DMS 273 (cell line): ENCODE results near the gene KLC1.

Source experiments
- DNase-seq: peaks from one replicate; lab custom pipeline; 2025; ENCODE audit not compliant: unreplicated experiment; lab: John Stamatoyannopoulos, UW

KLC1 gene

DNA sequence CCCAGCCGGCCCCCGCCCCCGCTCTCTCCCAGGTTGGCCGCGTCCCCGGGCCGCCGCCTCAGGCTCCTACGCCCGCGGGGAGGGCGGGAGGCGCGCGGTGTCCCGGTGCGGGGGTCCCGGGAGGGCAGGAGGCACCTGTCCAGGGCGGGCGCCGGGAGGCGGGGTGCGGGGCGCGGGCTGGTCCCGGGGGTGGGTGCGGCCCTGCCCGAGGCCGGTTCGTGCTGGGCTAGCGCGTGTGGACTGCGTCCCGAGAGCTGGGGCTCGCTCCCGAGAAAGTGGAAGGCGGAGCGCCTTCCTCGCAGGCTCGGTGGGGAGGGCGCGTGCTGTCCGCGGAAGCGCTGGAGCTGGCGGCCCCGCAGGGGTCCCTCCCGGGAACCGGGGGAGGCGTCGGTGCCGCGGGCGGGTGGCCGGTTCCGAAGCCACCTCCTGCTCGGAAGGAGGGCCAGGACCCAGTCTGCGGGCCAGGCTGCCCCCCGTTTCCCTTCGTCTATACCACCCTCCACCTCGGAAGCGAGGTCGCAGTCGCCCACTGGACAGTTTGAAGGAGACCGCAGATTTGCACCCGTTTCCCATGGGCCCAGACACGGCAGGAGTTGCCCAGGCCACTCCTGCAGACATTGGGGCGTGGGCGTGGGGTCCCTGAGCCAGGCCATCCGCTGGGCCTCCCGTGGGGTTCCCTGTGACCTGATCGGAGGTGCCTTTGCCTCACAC lies 87.2 kb downstream of the KLC1 start:
- DNase-seq = peak; percentile 60

DNA sequence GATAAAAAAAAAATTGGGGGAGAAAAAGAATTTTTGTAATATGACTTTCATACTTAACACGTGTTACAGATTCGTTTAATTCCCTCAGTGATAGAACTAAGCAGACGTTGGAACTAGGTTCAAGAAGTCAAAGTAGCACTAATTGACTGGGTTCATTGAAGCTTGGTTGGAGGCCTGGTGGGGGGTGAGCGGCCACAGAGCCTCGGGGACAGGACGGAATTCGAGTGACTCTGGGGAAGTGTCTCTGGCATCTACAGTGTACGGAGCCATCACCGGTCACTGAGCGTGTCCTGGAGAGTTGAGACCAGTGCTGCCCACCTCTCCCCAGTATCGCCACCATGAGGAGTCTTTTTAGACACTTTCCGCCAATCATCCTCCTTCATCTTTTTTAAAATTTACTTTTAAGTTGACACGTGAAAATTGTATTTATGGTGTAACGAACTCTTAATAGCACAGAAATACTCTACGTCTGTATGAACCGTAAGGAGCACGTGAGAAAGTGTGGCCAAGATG lies 87.9 kb downstream of the KLC1 start:
- no peak for DNase-seq

DNA sequence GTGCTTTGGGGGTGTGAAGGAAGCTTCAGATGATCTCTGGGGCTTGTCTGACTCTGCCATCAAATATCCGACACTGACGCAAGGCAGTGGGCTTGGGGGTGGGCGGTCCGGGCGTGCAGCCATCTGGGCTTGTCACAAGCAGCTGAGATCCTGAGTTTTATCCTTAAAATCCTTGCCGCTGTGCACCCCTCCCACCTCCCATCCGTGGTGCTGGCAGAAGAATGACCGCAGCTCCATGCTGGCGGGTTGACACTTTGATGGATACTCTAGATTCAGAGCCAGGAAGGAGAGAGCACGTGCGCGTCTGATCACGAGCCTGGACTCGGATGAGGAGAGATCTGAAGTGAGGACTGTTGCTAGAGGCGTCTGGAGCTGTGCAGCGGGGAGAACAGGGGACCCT lies 89.6 kb downstream of the KLC1 start:
- DNase-seq = no peak

DNA sequence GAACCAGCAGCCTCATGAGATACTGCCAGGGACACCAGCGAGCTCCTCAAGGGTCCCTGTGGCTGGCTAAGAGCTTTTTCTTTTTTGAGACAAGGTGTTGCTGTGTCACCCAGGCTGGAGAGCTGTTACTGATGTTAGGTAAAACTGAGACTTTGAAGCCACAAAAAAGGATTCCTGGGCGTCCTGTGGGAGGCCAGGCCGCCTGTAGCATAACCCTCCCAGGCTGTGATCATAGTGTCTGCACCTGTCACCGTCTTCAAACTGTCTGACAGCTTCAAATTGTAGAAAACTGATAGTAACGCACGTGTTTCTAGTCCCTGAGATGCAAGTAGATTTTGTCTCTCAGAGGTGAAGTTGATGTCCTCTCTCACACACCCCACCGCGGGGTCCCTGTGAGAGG lies 90.7 kb downstream of the KLC1 start:
- DNase-seq = no peak

DNA sequence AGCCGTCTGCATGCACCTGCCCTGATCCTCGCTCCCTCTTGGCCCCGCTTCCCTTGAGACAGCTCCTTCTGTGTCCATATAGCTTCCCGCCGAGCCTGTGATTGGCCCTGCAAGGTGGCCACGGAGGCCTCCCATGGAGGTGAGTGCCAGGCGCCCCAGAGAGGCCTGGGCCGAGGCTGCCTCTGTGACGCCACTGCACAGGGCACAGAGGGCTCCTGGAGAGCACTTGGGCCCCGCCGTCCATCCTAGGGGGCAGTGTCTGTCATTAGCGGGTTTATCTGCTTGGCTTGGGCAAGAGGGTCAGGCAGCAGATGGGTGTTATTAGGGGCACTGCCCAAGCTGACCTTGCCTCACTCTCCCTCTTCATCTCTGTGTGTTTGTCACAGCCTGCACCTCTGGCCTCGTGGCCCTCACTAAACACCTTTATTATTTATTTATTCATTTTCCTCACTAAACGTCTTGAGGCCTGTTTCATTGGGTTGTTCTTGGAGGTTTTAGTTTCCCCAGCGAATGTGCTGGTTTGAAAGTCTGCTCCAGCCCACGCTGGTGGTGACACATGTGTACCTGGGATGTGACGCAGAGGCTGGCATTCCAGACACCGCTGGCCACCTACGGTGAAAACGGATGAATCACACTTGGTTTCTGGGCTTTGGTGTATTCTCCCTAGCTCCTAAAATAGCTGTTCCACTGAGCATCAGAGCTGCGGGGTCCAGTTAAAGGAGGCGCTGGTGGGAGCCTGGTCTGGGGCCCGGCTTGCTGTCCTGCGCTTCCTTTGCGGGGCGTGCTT lies 92.5 kb downstream of the KLC1 start:
- no peak for DNase-seq

DNA sequence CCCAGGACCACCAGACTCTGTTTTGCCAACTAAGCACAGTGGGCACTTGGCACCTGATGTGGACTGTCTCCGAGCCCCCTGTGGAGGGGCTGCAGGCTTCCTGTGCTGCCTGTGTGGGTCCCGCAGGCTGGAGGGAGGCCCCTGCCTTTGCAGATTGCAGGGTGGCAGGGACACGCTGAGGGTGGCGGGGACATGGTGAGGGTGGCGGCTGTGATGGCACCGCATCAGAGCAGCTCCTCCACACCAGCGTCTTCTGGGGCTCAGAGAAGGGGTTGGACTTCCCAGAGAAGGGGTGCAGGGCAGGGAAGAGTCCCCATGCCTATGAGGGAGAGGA lies 94.7 kb downstream of the KLC1 start:
- DNase-seq = no peak

DNA sequence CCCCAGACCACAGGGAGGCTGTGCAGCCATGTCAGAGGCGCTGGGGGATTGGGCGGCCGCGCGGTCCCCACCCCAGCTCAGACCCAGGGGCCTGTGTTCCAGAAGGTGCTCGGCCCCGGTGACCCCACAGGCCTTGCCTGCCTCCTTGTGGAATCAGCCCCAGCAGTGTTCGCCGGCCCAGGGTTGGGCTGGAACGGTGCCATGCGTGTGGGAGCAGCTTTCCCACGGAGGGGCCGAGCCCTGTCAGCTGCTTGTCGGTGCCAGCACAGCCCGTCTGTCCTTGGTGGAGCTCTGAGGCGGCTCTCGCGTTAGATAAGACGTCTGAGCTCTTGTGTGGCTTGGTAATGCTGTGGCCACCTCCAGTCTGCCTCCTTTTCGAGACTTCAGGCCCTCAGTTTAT lies 95.1 kb downstream of the KLC1 start:
- peak; percentile 51 for DNase-seq

DNA sequence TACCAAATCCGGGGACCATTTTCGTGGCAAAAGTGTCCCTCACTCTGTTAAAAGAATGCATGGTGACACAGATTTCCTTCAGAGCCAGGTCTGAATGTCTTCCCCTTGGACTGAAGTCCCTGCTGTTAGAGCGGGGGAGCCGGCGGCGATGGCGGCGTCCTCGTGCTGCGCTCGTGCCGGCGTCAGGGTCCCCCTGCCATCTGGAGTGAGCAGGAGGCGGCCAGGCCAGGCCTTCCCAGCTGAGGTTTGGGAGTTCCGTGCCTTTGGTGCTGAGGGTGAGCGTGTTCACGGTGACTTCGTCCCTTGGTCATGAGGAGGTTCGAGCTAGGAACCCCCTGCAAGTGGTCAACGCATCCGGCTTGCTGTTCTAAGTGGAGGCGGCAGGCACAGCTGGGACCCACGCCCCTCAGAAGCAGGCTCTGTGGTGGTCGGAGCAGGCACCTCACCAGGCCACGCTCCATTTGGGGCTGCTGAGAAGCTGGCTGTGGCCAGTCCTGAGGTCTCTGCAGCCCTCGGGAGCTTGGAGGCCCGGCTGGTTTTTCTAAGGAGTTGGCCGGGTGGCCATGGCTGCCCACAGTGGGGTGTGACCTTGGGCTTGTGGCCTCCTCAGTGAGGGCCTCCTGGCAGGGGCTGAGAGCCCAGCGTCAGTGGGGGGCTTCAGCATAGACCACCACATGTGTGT lies 96.1 kb downstream of the KLC1 start:
- no peak for DNase-seq

DNA sequence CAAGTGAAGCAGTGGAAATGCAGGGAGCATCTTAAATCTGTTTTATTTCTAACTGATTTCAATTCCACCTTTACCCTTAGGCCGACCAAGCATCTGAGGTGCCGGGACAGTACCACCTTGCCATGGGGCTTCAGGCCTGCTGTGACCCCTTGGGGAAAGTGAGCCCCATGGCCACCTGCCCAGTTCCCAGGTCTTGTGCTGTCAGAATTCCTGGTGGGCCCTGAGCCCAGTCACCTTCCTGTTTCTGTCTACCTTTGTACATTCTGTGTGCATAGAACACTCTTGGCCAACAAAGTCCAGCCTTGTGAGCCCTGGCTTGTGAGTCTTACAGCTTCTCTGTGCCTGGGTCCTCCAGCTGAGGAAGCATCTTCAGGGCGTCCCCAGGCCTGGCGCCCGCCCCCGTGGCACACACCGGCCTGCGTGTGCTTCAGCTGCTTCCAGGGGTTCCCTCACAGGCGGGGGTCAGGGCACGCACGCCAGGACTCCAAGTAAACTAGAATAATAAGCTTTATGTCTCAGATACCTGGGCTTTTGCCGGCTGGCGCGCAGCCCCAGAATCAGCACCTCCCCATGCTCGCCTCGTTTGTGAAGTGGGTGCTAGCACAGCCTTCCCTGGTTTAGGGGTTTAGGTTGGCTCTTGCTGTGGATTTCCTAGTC lies 96.9 kb downstream of the KLC1 start:
- no peak for DNase-seq

DNA sequence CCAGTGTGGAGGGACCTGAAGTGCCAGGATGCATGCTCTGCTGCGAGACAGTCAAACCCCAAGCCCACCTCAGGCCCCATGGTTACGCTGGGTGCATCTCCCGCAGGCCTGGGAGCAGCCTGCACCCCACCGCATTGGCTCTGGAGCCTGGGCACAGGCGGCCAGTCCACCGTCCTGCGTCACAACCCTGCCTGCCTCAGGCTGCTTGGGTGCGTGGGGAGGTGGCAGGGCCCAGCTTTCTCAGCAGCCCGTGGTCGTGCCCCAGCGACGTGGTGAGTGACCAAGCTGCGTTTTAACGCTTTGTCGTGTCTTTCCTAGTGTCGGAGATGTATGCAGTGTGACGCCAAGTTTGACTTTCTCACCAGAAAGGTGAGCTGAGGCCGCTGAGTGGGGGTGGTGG lies 97.5 kb downstream of the KLC1 start:
- no peak for DNase-seq

DNA sequence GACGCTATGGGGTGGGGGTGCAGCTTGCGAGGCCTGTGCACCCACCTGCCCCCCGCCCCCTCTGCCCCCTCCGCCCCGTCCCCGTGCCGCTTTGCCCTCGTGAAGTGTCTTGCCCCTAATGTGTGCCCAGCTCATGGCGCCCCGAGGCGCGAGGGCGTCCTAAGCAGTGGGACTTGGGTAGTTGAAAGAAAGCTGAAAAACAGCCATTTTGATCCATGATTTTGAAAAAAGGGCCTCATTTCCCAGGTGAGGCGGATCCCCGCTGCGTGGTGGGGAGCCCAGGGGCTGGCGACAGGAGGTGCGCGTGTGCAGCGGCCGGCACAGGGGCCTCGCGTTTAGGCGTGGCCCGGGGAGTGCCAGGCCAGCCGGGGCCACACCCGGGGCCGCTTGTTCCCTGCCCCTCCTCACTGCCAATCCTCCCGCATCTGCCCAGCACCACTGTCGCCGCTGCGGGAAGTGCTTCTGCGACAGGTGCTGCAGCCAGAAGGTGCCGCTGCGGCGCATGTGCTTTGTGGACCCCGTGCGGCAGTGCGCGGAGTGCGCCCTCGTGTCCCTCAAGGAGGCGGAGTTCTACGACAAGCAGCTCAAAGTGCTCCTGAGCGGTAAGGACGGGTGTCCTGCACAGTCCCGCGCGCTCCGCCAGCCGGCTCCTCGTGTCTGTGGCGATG lies 98.4 kb downstream of the KLC1 start:
- no peak for DNase-seq

DNA sequence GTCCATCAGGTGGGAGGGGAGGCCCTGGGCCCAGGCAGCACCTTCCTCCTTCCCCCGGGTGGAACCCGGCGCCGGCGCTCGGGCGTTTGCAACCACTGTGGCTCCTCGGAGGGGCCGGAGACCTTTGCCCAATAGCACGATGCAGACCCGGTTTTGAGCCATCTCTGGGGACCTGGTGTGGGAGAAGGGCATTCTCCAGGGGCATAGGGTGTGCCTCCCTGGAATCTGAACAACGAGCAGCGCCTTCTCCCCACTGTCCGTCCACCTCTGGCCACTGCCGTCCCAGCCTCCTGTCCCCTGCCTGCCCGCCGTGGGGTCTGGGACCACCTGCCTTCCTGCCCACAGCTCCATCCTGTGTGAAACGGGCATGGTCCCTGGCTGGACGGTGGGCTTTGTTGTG lies 99.1 kb downstream of the KLC1 start:
- DNase-seq = no peak

DNA sequence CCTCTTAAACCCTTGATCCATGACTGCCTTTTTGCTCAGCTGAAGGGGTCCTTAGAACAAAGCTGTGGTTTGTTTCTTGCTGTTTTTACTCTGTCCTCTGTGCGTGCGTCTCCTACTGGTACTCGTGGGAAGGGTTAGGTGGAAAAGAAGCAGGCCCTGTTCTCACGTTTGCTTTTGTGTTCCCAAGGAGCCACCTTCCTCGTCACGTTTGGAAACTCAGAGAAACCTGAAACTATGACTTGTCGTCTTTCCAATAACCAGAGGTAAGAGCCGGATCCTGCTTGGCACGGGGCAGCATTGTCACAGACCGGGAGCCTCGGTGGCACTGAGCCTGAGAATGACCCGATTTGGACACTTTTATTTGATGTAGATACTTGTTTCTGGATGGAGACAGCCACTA lies 99.7 kb downstream of the KLC1 start:
- DNase-seq = no peak

DNA sequence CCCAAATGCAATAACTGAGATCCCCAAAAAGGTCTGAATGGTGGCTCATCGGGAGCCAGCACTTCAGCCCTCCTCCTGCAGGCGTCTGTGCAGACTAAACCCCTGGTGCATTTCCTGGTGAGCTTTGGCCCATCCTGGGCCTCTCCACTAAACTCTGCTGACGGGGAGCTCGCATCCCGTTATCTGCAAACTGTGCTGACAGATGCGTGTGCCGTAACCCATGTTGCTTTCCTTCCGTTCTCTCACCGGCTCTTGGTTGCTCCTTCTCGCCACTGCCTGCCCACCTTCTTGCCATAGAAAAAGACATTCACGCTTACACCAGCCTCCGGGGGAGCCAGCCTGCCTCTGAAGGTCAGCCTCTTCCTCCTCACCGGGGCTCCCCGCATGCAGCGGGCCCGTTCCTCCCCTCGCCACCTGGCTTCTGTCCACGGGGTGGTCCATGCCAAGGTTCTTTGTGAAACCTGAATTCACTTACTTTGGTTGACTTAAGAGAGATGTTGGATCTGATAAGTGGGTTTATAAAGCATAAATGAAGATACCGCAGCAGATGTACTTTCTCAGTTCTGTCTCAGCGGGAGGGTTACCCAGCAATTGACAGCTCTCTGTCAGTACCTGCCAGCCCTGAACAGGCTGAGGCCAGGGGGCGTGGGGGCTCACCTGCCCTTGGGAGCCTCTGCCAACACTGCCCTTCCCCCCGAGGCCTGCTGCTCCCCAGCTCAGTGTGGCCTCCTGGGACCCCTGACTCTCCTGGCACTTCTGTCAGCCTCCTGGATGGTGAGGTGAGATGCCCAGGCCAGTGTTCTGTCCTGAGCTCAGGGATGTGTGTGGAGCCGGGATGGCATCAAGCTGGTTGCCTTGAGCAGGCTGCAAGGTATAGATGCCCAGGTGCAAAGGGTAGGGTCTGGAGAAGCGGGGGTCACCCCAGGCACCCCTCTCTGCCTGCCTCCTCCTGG lies 100.8 kb downstream of the KLC1 start:
- DNase-seq = peak; percentile 43

DNA sequence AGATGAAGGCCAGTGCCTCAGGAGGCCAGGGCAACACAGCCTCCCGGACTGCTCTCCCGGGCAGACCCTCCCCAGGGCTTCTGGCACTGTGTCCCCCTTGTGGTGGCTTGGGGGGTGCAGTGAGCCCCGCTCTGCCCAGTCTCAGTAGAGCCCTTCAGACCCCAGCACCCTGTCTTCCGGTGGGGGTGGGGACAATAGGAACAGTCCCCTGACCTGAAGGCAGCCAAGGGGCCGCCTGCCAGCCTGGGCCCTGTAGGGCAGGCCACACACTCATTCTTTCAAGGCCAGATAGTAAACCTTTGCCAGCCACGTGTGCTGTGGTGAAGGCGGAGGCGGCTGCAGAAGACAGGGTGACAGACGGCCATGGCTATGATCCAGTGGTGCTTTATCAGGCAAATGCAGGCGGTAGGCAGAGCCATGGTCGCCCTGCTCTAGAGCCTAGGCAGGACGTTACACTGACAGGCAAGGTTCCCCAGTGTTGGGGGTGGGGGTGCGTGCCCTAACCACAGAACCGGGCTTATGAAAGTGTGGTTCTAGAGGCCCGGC lies 101.6 kb downstream of the KLC1 start:
- DNase-seq = peak; percentile 34

DNA sequence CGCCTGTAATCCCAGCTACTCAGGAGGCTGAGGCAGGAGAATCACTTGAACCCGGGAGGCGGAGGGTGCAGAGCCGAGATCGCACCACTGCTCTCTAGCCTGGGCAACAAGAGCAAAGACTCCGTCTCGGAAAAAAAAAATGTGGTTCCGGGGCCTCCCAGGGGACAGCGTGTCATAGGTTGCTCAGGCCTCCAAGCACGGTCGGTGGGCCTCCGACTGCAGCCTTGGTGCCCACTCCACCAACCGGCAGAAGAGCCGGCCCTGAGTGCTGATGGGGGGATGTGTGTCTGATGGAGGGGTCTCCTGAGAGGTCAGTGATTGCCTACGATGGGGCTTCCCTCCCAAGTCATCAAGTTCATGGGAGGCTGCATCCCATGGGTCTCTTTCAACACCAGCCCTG lies 102.5 kb downstream of the KLC1 start:
- DNase-seq = no peak

DNA sequence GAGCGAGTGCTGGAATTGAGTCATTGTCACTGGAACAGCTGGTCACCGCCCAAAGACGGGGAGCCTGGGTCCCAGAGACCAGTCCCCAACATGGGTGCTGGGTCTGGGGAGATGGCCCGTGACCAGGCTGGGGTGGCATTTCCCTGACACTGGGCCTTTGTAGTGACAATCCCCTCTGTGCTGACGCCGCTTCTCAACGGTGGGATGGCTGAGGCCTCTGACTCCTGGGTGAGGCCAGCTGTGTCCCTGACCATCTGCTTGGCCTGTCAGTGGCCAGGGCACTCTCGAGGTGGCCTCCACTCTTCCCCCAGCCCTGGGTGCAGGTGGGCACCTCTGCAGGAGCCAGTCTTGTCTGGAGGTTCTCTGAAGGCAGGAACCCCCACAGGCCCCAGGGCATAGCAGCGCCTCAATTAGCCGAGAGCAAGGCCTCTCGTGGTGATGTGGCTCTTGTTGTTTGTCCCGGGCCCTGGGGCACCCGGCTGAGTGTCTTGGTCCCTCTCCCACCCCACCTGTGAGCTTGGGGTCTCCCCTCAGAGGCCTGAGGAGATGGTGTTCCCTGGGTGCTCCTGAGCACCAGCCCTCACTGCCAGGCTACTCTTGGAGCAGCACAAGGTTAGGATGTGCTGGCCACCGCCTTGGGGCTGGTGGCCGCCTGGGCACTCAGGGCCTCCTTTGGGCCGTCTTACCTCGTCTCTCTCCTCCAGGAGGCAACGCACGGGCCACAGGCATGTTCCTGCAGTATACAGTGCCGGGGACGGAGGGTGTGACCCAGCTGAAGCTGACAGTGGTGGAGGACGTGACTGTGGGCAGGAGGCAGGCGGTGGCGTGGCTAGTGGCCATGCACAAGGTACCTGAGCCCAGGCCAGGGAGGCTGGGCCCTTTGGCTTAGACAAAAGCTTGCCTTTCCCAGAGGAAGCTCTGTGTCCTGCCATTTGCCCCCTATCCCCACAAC lies 103.2 kb downstream of the KLC1 start:
- no peak for DNase-seq

DNA sequence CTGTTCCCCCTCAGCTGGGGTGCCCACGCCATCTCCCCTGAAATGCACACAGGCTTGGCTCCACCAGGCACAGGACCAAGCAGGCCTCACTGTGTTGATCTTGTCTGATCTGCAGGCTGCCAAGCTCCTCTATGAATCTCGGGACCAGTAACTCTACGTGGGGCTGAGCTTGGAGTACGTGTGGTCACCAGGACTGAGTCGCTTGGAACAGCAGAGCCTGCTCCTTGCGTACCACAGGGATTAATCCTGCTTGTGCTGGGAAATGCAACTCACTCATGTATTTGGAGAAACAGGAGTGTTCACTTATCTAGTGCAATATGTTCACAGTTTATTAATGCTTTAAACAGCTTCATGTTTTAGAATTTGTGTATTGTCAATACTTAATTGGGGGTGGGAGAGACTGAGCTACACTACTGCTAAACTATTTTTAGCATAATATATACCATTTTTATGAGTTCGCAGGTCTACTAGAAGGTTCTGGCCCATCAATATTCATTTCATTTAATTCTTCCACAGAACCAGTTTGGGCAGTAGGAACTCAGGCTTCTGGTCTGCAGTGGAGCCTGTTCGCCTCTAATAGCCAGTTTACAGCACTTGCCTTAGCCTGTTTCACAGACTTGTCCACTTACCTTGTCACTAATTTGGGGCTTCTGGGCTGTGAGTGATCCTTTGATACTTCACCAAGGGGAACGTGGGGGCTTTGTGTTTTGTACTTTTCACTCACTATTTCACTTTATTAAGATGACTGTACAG lies 104.0 kb downstream of the KLC1 start:
- no peak for DNase-seq
